Activated B cell treated with CpG ODN at 0.5 μM for 24 hours (primary cell): ENCODE measurements around the gene ZNF329. TPM values are rescaled to one million over a fixed set of nuclear protein-coding genes. Genes with fewer than 3 reads are reported as not detected.

Experiments
- ATAC-seq: fragments of 200-7000 bp; cut with Tn5 transposase; one replicate; pipeline ENCODE4 v1.10.0; 2021; ENCODE audit warnings: low read depth, mild to moderate bottlenecking, moderate library complexity
- CTCF ChIA-PET: fragments of 350-600 bp; sonication (Branson Sonifier 250); formaldehyde crosslinking; loops from one replicate; lab custom pipeline; 2021; ENCODE audit warnings: antibody characterized with exemption; lab: Charles Lee
- POLR2A ChIA-PET: fragments of 350-600 bp; sonication (Branson Sonifier 250); formaldehyde crosslinking; loops from one replicate; lab custom pipeline; 2021; ENCODE audit warnings: antibody characterized with exemption; lab: Charles Lee
- DNase-seq: peaks from one replicate; pipeline ENCODE4 v3.0.0; 2022
- H3K27ac Mint-ChIP-seq: one replicate; pipeline ENCODE4 v1.8.0; 2020; ENCODE audit warnings: mixed read lengths
- H3K27me3 Mint-ChIP-seq: one replicate; pipeline ENCODE4 v1.8.0; 2021; ENCODE audit warnings: mixed read lengths
- H3K36me3 Mint-ChIP-seq: one replicate; pipeline ENCODE4 v1.8.0; 2021; ENCODE audit warnings: low read depth, mixed read lengths
- H3K4me1 Mint-ChIP-seq: one replicate; pipeline ENCODE4 v1.8.0; 2021; ENCODE audit warnings: mixed read lengths
- H3K4me3 Mint-ChIP-seq: one replicate; pipeline ENCODE4 v1.8.0; 2020; ENCODE audit warnings: mild to moderate bottlenecking, mixed read lengths
- H3K9me3 Mint-ChIP-seq: one replicate; pipeline ENCODE4 v1.8.0; 2020; ENCODE audit warnings: mixed read lengths
- CTCF ChIP-seq: fragments of 200-600 bp; IDR thresholded peaks from one replicate; pipeline ENCODE4 v1.8.0; 2022; ENCODE audit warnings: antibody characterized with exemption, mild to moderate bottlenecking
- intact Hi-C: fragments of 100-400 bp; cut with micrococcal nuclease; formaldehyde crosslinking; loops from one replicate; pipeline ENCODE4 v1.15.1; 2024
- total RNA-seq: library from RNA; stranded (reverse); gene quantifications from 2 replicates; pipeline ENCODE4 v1.2.3, GENCODE V29; 2022

The ZNF329 gene
- total RNA-seq, 1 donor from 2014 or later: 10.8 TPM

GRCh38 chr19:58086825-58087710 lies 63.5 kb downstream of the ZNF329 start:
- ChIA-PET CTCF (no interaction called here), POLR2A (interaction anchor here (0.6 kb wide), 2 partner anchors 292 to 378 kb away, joined by 4 to 9 read pairs; no protein-coding TSS in a partner anchor)
- no peaks in the 10 kb centered on the region for H3K4me1 Mint-ChIP-seq
- peaks cover 9% of the 10 kb centered on the region for H3K9me3 Mint-ChIP-seq
- no peak overlapping the region for H3K4me3 Mint-ChIP-seq
- no peaks in the 10 kb centered on the region for H3K27me3 Mint-ChIP-seq
- H3K27ac Mint-ChIP-seq: no peak overlapping the region
- DNase-seq (no peak), ATAC-seq (no peak)
- H3K36me3 Mint-ChIP-seq: peaks cover 31% of the 10 kb centered on the region
- intact Hi-C loops: no loop called here
- TF ChIP-seq CTCF: no peak

DNA sequence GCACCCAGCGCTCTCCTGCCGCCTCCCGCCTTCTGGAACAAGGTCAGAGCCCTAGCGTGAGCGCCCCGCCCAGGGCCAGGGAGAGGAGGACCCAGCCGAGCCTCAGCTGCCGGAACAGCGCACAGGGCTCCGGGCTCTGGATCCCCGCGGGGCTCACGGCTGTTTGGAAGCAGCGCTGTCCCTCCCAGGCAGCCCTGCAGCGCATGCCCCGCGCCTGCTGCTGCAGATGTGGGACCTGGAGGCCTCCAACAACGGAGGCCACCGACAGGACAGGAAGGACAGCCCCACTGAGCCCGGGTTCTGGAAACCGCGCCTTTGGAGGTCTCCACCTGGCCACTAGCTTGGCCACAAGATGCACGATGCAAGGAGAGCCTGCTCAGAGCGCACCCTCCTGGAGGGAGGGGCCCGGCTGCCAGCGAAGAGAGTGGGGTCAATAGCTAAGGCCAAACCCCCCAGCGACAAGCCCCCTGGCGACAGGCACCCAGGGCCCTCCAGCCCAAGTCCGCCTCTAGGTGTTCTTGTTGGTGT lies 65.2 kb downstream of the ZNF329 start:
- DNase-seq (no peak), ATAC-seq (no peak)
- H3K27ac Mint-ChIP-seq: no peak overlapping the region
- ChIA-PET POLR2A (no interaction called here), CTCF (no interaction called here)
- no peak overlapping the region for H3K4me3 Mint-ChIP-seq
- H3K27me3 Mint-ChIP-seq: no peaks in the 10 kb centered on the region
- no peak for TF ChIP-seq CTCF
- H3K4me1 Mint-ChIP-seq: no peaks in the 10 kb centered on the region
- intact Hi-C loops: no loop called here
- peaks cover 16% of the 10 kb centered on the region for H3K9me3 Mint-ChIP-seq
- peaks cover 30% of the 10 kb centered on the region for H3K36me3 Mint-ChIP-seq

- intact Hi-C loops: no loop called here
- ChIA-PET CTCF (no interaction called here), POLR2A (no interaction called here)
- no peak for TF ChIP-seq CTCF
- Mint-ChIP-seq H3K4me3 (no peak overlapping the region), H3K9me3 (peaks cover 20% of the 10 kb centered on the region), H3K27ac (no peak overlapping the region), H3K27me3 (no peaks in the 10 kb centered on the region), H3K36me3 (peaks cover 34% of the 10 kb centered on the region), H3K4me1 (no peaks in the 10 kb centered on the region)
- no peak for ATAC-seq
- no peak for DNase-seq
Observed at GRCh38 chr19:58084596-58085347, 65.8 kb downstream of the ZNF329 start.

- CTCF ChIA-PET: no interaction called here
- H3K4me1 Mint-ChIP-seq: no peaks in the 10 kb centered on the region
- ATAC-seq: no peak
- H3K4me3 Mint-ChIP-seq: no peak overlapping the region
- DNase-seq: no peak
- peaks cover 26% of the 10 kb centered on the region for H3K9me3 Mint-ChIP-seq
- TF ChIP-seq CTCF: no peak
- intact Hi-C loops: no loop called here
- POLR2A ChIA-PET: no interaction called here
- peaks cover 33% of the 10 kb centered on the region for H3K36me3 Mint-ChIP-seq
- no peak overlapping the region for H3K27ac Mint-ChIP-seq
- no peaks in the 10 kb centered on the region for H3K27me3 Mint-ChIP-seq
Observed at GRCh38 chr19:58083021-58083420, 67.6 kb downstream of the ZNF329 start.

GRCh38 chr19:58079792-58080191 lies 70.8 kb downstream of the ZNF329 start:
- no peak overlapping the region for H3K4me3 Mint-ChIP-seq
- H3K9me3 Mint-ChIP-seq: peaks cover 30% of the 10 kb centered on the region
- intact Hi-C loops: no loop called here
- H3K36me3 Mint-ChIP-seq: peaks cover 26% of the 10 kb centered on the region
- CTCF ChIA-PET: no interaction called here
- POLR2A ChIA-PET: no interaction called here
- ATAC-seq (no peak), DNase-seq (no peak)
- no peak for TF ChIP-seq CTCF
- no peak overlapping the region for H3K27ac Mint-ChIP-seq
- no peaks in the 10 kb centered on the region for H3K27me3 Mint-ChIP-seq
- no peaks in the 10 kb centered on the region for H3K4me1 Mint-ChIP-seq
